Nephron (organoid): ENCODE measurements around the gene MYO16.
A peak's percentile ranks its signal among the peaks of the same experiment; 100 is the strongest.

Experiments used
- H3K27ac Mint-ChIP-seq, 3 experiments: 2 replicates each; pipeline ENCODE4 v1.8.0; 2020; ENCODE audit warnings: mixed read lengths in 3 of 3, mild to moderate bottlenecking in 2 of 3, moderate library complexity in 1 of 3
- H3K27me3 Mint-ChIP-seq: 2 replicates; pipeline ENCODE4 v1.8.0; 2021; ENCODE audit warnings: low read depth, mild to moderate bottlenecking, moderate library complexity, mixed read lengths
- H3K36me3 Mint-ChIP-seq: 2 replicates; pipeline ENCODE4 v1.8.0; 2020; ENCODE audit warnings: low read depth, mixed read lengths
- H3K4me1 Mint-ChIP-seq: 2 replicates; pipeline ENCODE4 v1.8.0; 2020; ENCODE audit warnings: mixed read lengths
- H3K4me3 Mint-ChIP-seq, 3 experiments: 2 replicates each; pipeline ENCODE4 v1.8.0; 2020; ENCODE audit warnings: mild to moderate bottlenecking in 3 of 3, mixed read lengths in 3 of 3, moderate library complexity in 2 of 3
- H3K9me3 Mint-ChIP-seq: 2 replicates; pipeline ENCODE4 v1.8.0; 2020; ENCODE audit warnings: mixed read lengths
- CTCF ChIP-seq, 3 experiments: fragments of 200-600 bp; sonication (generic); IDR thresholded peaks; one replicate each; pipeline ENCODE4 v1.5.0; 2021; ENCODE audit warnings: antibody characterized with exemption in 3 of 3; ENCODE audit not compliant: unreplicated experiment in 3 of 3

MYO16 gene

GRCh38 chr13:109144693-109145437, 515.5 kb downstream of the MYO16 start:
- no peaks in the 10 kb centered on the region for H3K4me1 Mint-ChIP-seq
- no peak overlapping the region for H3K27ac Mint-ChIP-seq
- peaks cover 22% of the 10 kb centered on the region for H3K27me3 Mint-ChIP-seq
- H3K36me3 Mint-ChIP-seq = no peaks in the 10 kb centered on the region
- no peak overlapping the region for H3K4me3 Mint-ChIP-seq
- H3K9me3 Mint-ChIP-seq = no peaks in the 10 kb centered on the region
- TF ChIP-seq CTCF (IDR thresholded peaks at IDR 0.05; ENCODE audit: unreplicated experiment in 3 of 3) = no peak

- Mint-ChIP-seq H3K27me3 (peaks cover 22% of the 10 kb centered on the region), H3K9me3 (no peaks in the 10 kb centered on the region), H3K4me3 (no peak overlapping the region), H3K27ac (no peak overlapping the region), H3K36me3 (no peaks in the 10 kb centered on the region), H3K4me1 (no peaks in the 10 kb centered on the region)
- TF ChIP-seq CTCF (IDR thresholded peaks at IDR 0.05; ENCODE audit: unreplicated experiment in 3 of 3) = peak; percentile 80 to 92 (median 92)
These were observed 516.2 kb downstream of the MYO16 start for GRCh38 chr13:109145631-109146030.

GRCh38 chr13:109146393-109146792, 517.0 kb downstream of the MYO16 start:
- Mint-ChIP-seq H3K27ac (no peak overlapping the region), H3K9me3 (no peaks in the 10 kb centered on the region), H3K4me3 (no peak overlapping the region), H3K4me1 (no peaks in the 10 kb centered on the region), H3K36me3 (no peaks in the 10 kb centered on the region), H3K27me3 (peaks cover 22% of the 10 kb centered on the region)
- no peak for TF ChIP-seq CTCF (IDR thresholded peaks at IDR 0.05; ENCODE audit: unreplicated experiment in 3 of 3)

- Mint-ChIP-seq H3K9me3 (no peaks in the 10 kb centered on the region), H3K4me1 (no peaks in the 10 kb centered on the region), H3K4me3 (no peak overlapping the region), H3K27ac (no peak overlapping the region), H3K27me3 (peaks cover 22% of the 10 kb centered on the region), H3K36me3 (no peaks in the 10 kb centered on the region)
- TF ChIP-seq CTCF (IDR thresholded peaks at IDR 0.05; ENCODE audit: unreplicated experiment in 3 of 3) = no peak
These were observed 517.7 kb downstream of the MYO16 start for GRCh38 chr13:109146912-109147647.

- no peaks in the 10 kb centered on the region for H3K9me3 Mint-ChIP-seq
- no peaks in the 10 kb centered on the region for H3K36me3 Mint-ChIP-seq
- H3K27me3 Mint-ChIP-seq = peaks cover 17% of the 10 kb centered on the region
- TF ChIP-seq CTCF (IDR thresholded peaks at IDR 0.05; ENCODE audit: unreplicated experiment in 3 of 3) = no peak
- no peaks in the 10 kb centered on the region for H3K4me1 Mint-ChIP-seq
- no peak overlapping the region for H3K4me3 Mint-ChIP-seq
- no peak overlapping the region for H3K27ac Mint-ChIP-seq
These were observed 518.8 kb downstream of the MYO16 start for GRCh38 chr13:109148243-109148642.
